HCT116 (cell line): Measurements from ENCODE around the gene FAF2. TPM values are rescaled to one million over a fixed set of nuclear protein-coding genes. Genes with fewer than 3 reads are reported as not detected.

Source experiments
- ATAC-seq: fragments of 200-7000 bp; cut with Tn5 transposase; 2 replicates; pipeline ENCODE4 v1.9.1; 2020; ENCODE audit warnings: mild to moderate bottlenecking, moderate library complexity
- BruUV-seq: library from RNA; stranded (reverse); fragments of 400-500 nt; replicated peaks from 2 replicates; lab custom pipeline; 2021; lab: Mats Ljungman, UMichigan
- CTCF ChIA-PET: fragments of 300-600 bp; sonication (Branson Sonifier 250); formaldehyde crosslinking; loops from one replicate; lab custom pipeline; 2021; ENCODE audit warnings: antibody characterized with exemption; lab: Charles Lee
- POLR2A ChIA-PET: fragments of 300-600, 350-600 bp; sonication (Branson Sonifier 250); formaldehyde crosslinking; loops from one replicate; lab custom pipeline; 2021; ENCODE audit warnings: antibody characterized with exemption; lab: Charles Lee
- RAD21 ChIA-PET, 2 experiments: fragments of 300-600 bp; sonication (Branson Sonifier 250); formaldehyde crosslinking; loops; one replicate each; lab custom pipeline; 2023; ENCODE audit warnings: low total read pairs in 2 of 2; ENCODE audit not compliant: uncharacterized antibody in 2 of 2, unreplicated experiment in 2 of 2, low non-redundant PET in 1 of 2; lab: Charles Lee
- DNase-seq: peaks from one replicate; pipeline ENCODE4 v3.0.0-alpha.2; 2010; ENCODE audit warnings: low read depth, low spot score
- H2AFZ ChIP-seq: fragments of 200-600 bp; shearing (Covaris generic), sonication (generic); 2 replicates; pipeline ENCODE4 v1.6.1; 2017; ENCODE audit warnings: low read depth, mixed run types, mixed read lengths, antibody characterized with exemption, low read length; ENCODE audit not compliant: poor library complexity, severe bottlenecking
- H3K27ac ChIP-seq: 2 replicates; pipeline ENCODE4 v1.5.1; 2012; ENCODE audit warnings: low read depth, low read length
- H3K27me3 ChIP-seq: fragments of 200-600 bp; sonication (generic); 2 replicates; pipeline ENCODE4 v1.6.1; 2016; ENCODE audit warnings: mixed run types, low read length, mixed read lengths; ENCODE audit not compliant: insufficient read depth
- H3K36me3 ChIP-seq, 2 experiments: fragments of 200-500 bp in 1 of 2; fragments of 200-600 bp in 1 of 2; sonication (Bioruptor generic) in 1 of 2; sonication (generic) in 1 of 2; 2 replicates each; pipeline versions ENCODE4 v1.5.1 to v1.6.1; 2014 to 2016; ENCODE audit warnings: low read length in 2 of 2, inconsistent platforms in 1 of 2, mixed read lengths in 1 of 2, mixed run types in 1 of 2; ENCODE audit not compliant: insufficient read depth in 2 of 2, control insufficient read depth in 1 of 2
- H3K4me1 ChIP-seq, 2 experiments: fragments of 200-600 bp in 1 of 2; sonication (generic) in 1 of 2; 2 replicates each; pipeline versions ENCODE4 v1.5.1 to v1.6.1; 2012 to 2017; ENCODE audit warnings: low read length in 2 of 2, inconsistent platforms in 1 of 2, mild to moderate bottlenecking in 1 of 2, mixed read lengths in 1 of 2, mixed run types in 1 of 2, moderate library complexity in 1 of 2; ENCODE audit not compliant: insufficient read depth in 2 of 2, control insufficient read depth in 1 of 2
- H3K4me2 ChIP-seq: fragments of 200-600 bp; sonication (generic); 2 replicates; pipeline ENCODE4 v1.6.1; 2017; ENCODE audit warnings: mixed run types, low read length, mixed read lengths
- H3K4me3 ChIP-seq, 2 experiments: fragments of 200-600 bp in 1 of 2; sonication (generic) in 1 of 2; replicated peaks in 1 of 2; 2 replicates each; pipeline ENCODE4 v1.5.1; 2011 to 2016; ENCODE audit warnings: low read length in 2 of 2, control low read depth in 1 of 2, low read depth in 1 of 2, mild to moderate bottlenecking in 1 of 2, mixed read lengths in 1 of 2, mixed run types in 1 of 2
- H3K79me2 ChIP-seq: fragments of 200-600 bp; sonication (generic); 2 replicates; pipeline ENCODE4 v1.6.1; 2017; ENCODE audit warnings: mild to moderate bottlenecking, mixed run types, low read length, moderate library complexity, mixed read lengths; ENCODE audit not compliant: insufficient read depth
- H3K9ac ChIP-seq: fragments of 200-600 bp; sonication (generic); 2 replicates; pipeline ENCODE4 v1.6.1; 2016; ENCODE audit warnings: low read length, mixed read lengths
- H3K9me2 ChIP-seq: fragments of 200-600 bp; sonication (generic), shearing (Covaris generic); 2 replicates; pipeline ENCODE4 v1.6.1; 2017; ENCODE audit warnings: mixed run types, mild to moderate bottlenecking, moderate library complexity; ENCODE audit not compliant: insufficient read depth
- H3K9me3 ChIP-seq, 2 experiments: fragments of 200-500 bp in 1 of 2; fragments of 200-600 bp in 1 of 2; sonication (Bioruptor generic) in 1 of 2; sonication (generic) in 1 of 2; 2 replicates each; pipeline ENCODE4 v1.6.1; 2014 to 2017; ENCODE audit warnings: low read length in 2 of 2, mixed read lengths in 2 of 2, inconsistent platforms in 1 of 2, low read depth in 1 of 2, mild to moderate bottlenecking in 1 of 2, mixed run types in 1 of 2, moderate library complexity in 1 of 2; ENCODE audit not compliant: control insufficient read depth in 1 of 2, insufficient read depth in 1 of 2
- H4K20me1 ChIP-seq: fragments of 200-600 bp; sonication (generic), shearing (Covaris generic); 2 replicates; pipeline ENCODE4 v1.6.1; 2017; ENCODE audit warnings: mixed run types, mild to moderate bottlenecking, moderate library complexity; ENCODE audit not compliant: insufficient read depth
- ELF1 ChIP-seq: IDR thresholded peaks from 2 replicates; pipeline ENCODE4 v1.6.1; 2012; ENCODE audit warnings: low read depth, borderline replicate concordance
- EZH2 ChIP-seq: fragments of 200-600 bp; sonication (generic); IDR thresholded peaks from 2 replicates; pipeline ENCODE4 v1.6.1; 2017; ENCODE audit warnings: antibody characterized with exemption, mixed run types
- EZH2phosphoT487 ChIP-seq: fragments of 200-600 bp; IDR thresholded peaks from 2 replicates; pipeline ENCODE4 v1.6.1; 2018; ENCODE audit warnings: antibody characterized with exemption, borderline replicate concordance
- JUND ChIP-seq: IDR thresholded peaks from 2 replicates; pipeline ENCODE4 v1.6.1; 2012
- POLR2A ChIP-seq: IDR thresholded peaks from 2 replicates; pipeline ENCODE4 v1.7.0; 2011; ENCODE audit warnings: borderline replicate concordance; ENCODE audit not compliant: insufficient read depth, insufficient read length; ENCODE audit errors: extremely low read depth
- SIN3A ChIP-seq: IDR thresholded peaks from 2 replicates; pipeline ENCODE4 v1.6.1; 2012; ENCODE audit warnings: low read depth
- SP1 ChIP-seq: IDR thresholded peaks from 2 replicates; pipeline ENCODE4 v1.6.1; 2012; ENCODE audit warnings: low read depth
- SRF ChIP-seq: IDR thresholded peaks from 2 replicates; pipeline ENCODE4 v1.6.1; 2012; ENCODE audit warnings: low read depth
- ZFX ChIP-seq: fragments of 450-650 bp; IDR thresholded peaks from 2 replicates; pipeline ENCODE4 v1.6.1; 2017
- intact Hi-C: fragments of 100-400 bp; cut with micrococcal nuclease; formaldehyde crosslinking; loops from 2 replicates; pipeline ENCODE4 v1.10.0; 2022
- total RNA-seq: library from RNA; stranded (reverse); gene quantifications from one replicate; pipeline ENCODE4 v1.2.1, GENCODE V29; 2021; ENCODE audit not compliant: unreplicated experiment
- TF ChIP-seq, protein P1 (sequence below): IDR thresholded peaks from 2 replicates; pipeline ENCODE4 v1.6.1; 2012
- TF ChIP-seq, protein P2 (sequence below): IDR thresholded peaks from 2 replicates; pipeline ENCODE4 v1.6.1; 2011; ENCODE audit warnings: mild to moderate bottlenecking, low read length, moderate library complexity; ENCODE audit not compliant: insufficient replicate concordance; ENCODE audit errors: extremely low read depth
- TF ChIP-seq, protein P3 (sequence below), 3 experiments: fragments of 200-600 bp in 1 of 3; sonication (generic) in 1 of 3; IDR thresholded peaks in 2 of 3; conservative IDR thresholded peaks in 1 of 3; 2 replicates each; pipeline ENCODE4 v1.5.1; 2012 to 2017; ENCODE audit warnings: low read depth in 2 of 3, low read length in 2 of 3, antibody characterized with exemption in 1 of 3, borderline replicate concordance in 1 of 3, control low read depth in 1 of 3, mild to moderate bottlenecking in 1 of 3, mixed read lengths in 1 of 3, mixed run types in 1 of 3, moderate library complexity in 1 of 3; ENCODE audit not compliant: insufficient read depth in 1 of 3
- TF ChIP-seq, protein P4 (sequence below): IDR thresholded peaks from 2 replicates; pipeline ENCODE4 v1.6.1; 2012

Gene FAF2
- total RNA-seq, 1 experiment from 2014 or later = 51.9 TPM

DNA sequence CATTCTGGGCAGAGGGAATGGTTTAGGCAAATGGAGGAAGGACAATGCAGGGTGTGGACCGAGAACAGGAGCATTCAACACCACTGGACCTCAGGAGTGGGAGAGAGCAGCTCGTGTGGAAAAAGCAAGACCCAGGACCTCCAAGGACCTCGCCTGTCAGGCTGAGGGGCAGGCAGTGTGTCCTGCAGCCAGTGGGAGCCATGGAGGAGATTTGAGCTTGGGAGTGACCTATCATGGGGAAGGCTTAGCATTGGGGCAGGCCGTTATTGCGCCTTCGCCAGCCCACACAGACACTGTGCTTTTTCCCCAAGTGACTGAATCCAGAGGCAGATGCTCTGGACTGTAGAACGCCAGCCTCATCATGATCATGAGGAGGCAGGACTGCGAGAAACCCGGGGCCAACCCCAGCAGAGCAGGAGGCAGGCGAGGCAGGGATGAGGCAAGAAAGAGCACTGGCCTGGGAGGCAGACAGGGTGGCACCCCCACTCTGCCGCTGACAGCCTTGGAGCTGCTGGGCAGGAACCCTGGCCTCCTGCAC is 104.2 kb downstream of the FAF2 start:
- H3K4me3 ChIP-seq = no peak overlapping the region
- no peak overlapping the region for H2AFZ ChIP-seq
- intact Hi-C loops = no loop called here
- RAD21 ChIA-PET = no interaction called here
- peaks cover 6 to 26% of the 10 kb centered on the region in 2 experiments; a peak in 3 of 4 replicates for H3K4me1 ChIP-seq
- DNase-seq (no peak), ATAC-seq (no peak)
- CTCF ChIA-PET = no interaction called here
- H3K9me3 ChIP-seq = no peaks in the 10 kb centered on the region
- no peaks in the 10 kb centered on the region for H3K27me3 ChIP-seq
- no peaks in the 10 kb centered on the region for H4K20me1 ChIP-seq
- POLR2A ChIA-PET = no interaction called here
- no TSS peak for BruUV-seq
- no peaks in the 10 kb centered on the region for H3K79me2 ChIP-seq
- no peaks in the 10 kb centered on the region for H3K9me2 ChIP-seq
- peak overlapping the region; percentile 78; the same call in 1 of the 2 replicates for H3K4me2 ChIP-seq
- H3K36me3 ChIP-seq = no peaks in the 10 kb centered on the region
- H3K9ac ChIP-seq = no peak overlapping the region
- no peak overlapping the region for H3K27ac ChIP-seq
- TF ChIP-seq POLR2A (no peak), JUND (no peak), ZFX (no peak), EZH2phosphoT487 (no peak), SRF (no peak), SP1 (no peak), EZH2 (no peak), ELF1 (no peak), SIN3A (no peak)
- TF ChIP-seq, protein P1, sequence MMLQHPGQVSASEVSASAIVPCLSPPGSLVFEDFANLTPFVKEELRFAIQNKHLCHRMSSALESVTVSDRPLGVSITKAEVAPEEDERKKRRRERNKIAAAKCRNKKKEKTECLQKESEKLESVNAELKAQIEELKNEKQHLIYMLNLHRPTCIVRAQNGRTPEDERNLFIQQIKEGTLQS = no peak
- TF ChIP-seq, protein P2, sequence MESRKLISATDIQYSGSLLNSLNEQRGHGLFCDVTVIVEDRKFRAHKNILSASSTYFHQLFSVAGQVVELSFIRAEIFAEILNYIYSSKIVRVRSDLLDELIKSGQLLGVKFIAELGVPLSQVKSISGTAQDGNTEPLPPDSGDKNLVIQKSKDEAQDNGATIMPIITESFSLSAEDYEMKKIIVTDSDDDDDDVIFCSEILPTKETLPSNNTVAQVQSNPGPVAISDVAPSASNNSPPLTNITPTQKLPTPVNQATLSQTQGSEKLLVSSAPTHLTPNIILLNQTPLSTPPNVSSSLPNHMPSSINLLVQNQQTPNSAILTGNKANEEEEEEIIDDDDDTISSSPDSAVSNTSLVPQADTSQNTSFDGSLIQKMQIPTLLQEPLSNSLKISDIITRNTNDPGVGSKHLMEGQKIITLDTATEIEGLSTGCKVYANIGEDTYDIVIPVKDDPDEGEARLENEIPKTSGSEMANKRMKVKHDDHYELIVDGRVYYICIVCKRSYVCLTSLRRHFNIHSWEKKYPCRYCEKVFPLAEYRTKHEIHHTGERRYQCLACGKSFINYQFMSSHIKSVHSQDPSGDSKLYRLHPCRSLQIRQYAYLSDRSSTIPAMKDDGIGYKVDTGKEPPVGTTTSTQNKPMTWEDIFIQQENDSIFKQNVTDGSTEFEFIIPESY = no peak
- TF ChIP-seq, protein P3, sequence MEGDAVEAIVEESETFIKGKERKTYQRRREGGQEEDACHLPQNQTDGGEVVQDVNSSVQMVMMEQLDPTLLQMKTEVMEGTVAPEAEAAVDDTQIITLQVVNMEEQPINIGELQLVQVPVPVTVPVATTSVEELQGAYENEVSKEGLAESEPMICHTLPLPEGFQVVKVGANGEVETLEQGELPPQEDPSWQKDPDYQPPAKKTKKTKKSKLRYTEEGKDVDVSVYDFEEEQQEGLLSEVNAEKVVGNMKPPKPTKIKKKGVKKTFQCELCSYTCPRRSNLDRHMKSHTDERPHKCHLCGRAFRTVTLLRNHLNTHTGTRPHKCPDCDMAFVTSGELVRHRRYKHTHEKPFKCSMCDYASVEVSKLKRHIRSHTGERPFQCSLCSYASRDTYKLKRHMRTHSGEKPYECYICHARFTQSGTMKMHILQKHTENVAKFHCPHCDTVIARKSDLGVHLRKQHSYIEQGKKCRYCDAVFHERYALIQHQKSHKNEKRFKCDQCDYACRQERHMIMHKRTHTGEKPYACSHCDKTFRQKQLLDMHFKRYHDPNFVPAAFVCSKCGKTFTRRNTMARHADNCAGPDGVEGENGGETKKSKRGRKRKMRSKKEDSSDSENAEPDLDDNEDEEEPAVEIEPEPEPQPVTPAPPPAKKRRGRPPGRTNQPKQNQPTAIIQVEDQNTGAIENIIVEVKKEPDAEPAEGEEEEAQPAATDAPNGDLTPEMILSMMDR (IDR thresholded peaks at IDR 0.05 in 2 of 3, conservative IDR thresholded peaks at IDR 0.05 in 1 of 3; ENCODE audit: borderline replicate concordance in 1 of 3, insufficient read depth in 1 of 3, low read depth in 2 of 3, low read length in 2 of 3) = no peak
- TF ChIP-seq, protein P4, sequence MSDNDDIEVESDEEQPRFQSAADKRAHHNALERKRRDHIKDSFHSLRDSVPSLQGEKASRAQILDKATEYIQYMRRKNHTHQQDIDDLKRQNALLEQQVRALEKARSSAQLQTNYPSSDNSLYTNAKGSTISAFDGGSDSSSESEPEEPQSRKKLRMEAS = no peak
